ENCODE measurements around the gene C16orf46.
"Not testable (repeated sequence)": the region's sequence is repeated elsewhere in the genome, so short reads cannot be mapped to it uniquely, and the experiment has no call there.

The C16orf46 gene

GRCh38 chr16:81077076-81077940, at the start of gene C16orf46:
Gene C16orf46 (minus strand): TSS chr16:81077238. CDS start chr16:81063955, 13,283 bp downstream.
- DNase-seq (ENCODE audit: low read depth): peak; percentile 92

GRCh38 chr16:81123092-81123852, 46.2 kb upstream of the C16orf46 start:
- DNase-seq (ENCODE audit: low read depth): no peak

- DNase-seq (ENCODE audit: low read depth): no peak
Observed at GRCh38 chr16:81121474-81121990, 44.5 kb upstream of the C16orf46 start.

- DNase-seq (ENCODE audit: low read depth): no peak
Observed at GRCh38 chr16:81117436-81117835, 40.4 kb upstream of the C16orf46 start.

- DNase-seq (ENCODE audit: low read depth): no peak
Observed at GRCh38 chr16:81116285-81116684, 39.2 kb upstream of the C16orf46 start.

- DNase-seq (ENCODE audit: low read depth): no peak
Observed at GRCh38 chr16:81112453-81112852, 35.4 kb upstream of the C16orf46 start.

GRCh38 chr16:81109274-81109673, 32.2 kb upstream of the C16orf46 start:
- DNase-seq (ENCODE audit: low read depth): not testable (repeated sequence)

- no peak for DNase-seq (ENCODE audit: low read depth)
Observed at GRCh38 chr16:81107511-81107910, 30.5 kb upstream of the C16orf46 start.

- no peak for DNase-seq (ENCODE audit: low read depth)
Observed at GRCh38 chr16:81106826-81107503, 29.9 kb upstream of the C16orf46 start.

- DNase-seq (ENCODE audit: low read depth): no peak
Observed at GRCh38 chr16:81105946-81106345, 28.9 kb upstream of the C16orf46 start.

GRCh38 chr16:81101702-81102101, 24.7 kb upstream of the C16orf46 start:
- no peak for DNase-seq (ENCODE audit: low read depth)

- DNase-seq (ENCODE audit: low read depth): no peak
Observed at GRCh38 chr16:81099958-81100357, 22.9 kb upstream of the C16orf46 start.

- no peak for DNase-seq (ENCODE audit: low read depth)
Observed at GRCh38 chr16:81097230-81097629, 20.2 kb upstream of the C16orf46 start.

- DNase-seq (ENCODE audit: low read depth): no peak
Observed at GRCh38 chr16:81096715-81097208, 19.7 kb upstream of the C16orf46 start.

- peak; percentile 96 for DNase-seq (ENCODE audit: low read depth)
Observed at GRCh38 chr16:81095953-81096714, 19.1 kb upstream of the C16orf46 start, which contains the start of gene GCSH. Gene GCSH (minus strand): TSS chr16:81096395. CDS start chr16:81096278, 117 bp downstream.

- DNase-seq (ENCODE audit: low read depth): no peak
Observed at GRCh38 chr16:81095653-81095952, 18.6 kb upstream of the C16orf46 start.

- DNase-seq (ENCODE audit: low read depth): no peak
Observed at GRCh38 chr16:81094771-81095251, 17.8 kb upstream of the C16orf46 start.

- DNase-seq (ENCODE audit: low read depth): no peak
Observed at GRCh38 chr16:81088836-81089235, 11.8 kb upstream of the C16orf46 start.

- no peak for DNase-seq (ENCODE audit: low read depth)
Observed at GRCh38 chr16:81081014-81081413, 4.0 kb upstream of the C16orf46 start.

GRCh38 chr16:81080233-81080632, 3.2 kb upstream of the C16orf46 start:
- DNase-seq (ENCODE audit: low read depth): no peak

GRCh38 chr16:81076566-81077075, 417 bp downstream of the C16orf46 start:
- DNase-seq (ENCODE audit: low read depth): no peak
